Neural progenitor cell (in vitro differentiated cells): Measurements from ENCODE around the gene VAMP7.

Experiments used
- EZH2 ChIP-seq: fragments of 200-600 bp; sonication (generic); IDR thresholded peaks from 2 replicates; pipeline ENCODE4 v1.6.1; 2017; ENCODE audit warnings: antibody characterized with exemption, mild to moderate bottlenecking, moderate library complexity
- EZH2phosphoT487 ChIP-seq: fragments of 200-600 bp; sonication (generic); IDR thresholded peaks from 2 replicates; pipeline ENCODE4 v1.6.1; 2017; ENCODE audit warnings: antibody characterized with exemption
- TF ChIP-seq, protein P1 (sequence below): fragments of 200-600 bp; sonication (generic); IDR thresholded peaks from 2 replicates; pipeline ENCODE4 v1.5.1; 2017; ENCODE audit warnings: antibody characterized with exemption, mild to moderate bottlenecking

DNA sequence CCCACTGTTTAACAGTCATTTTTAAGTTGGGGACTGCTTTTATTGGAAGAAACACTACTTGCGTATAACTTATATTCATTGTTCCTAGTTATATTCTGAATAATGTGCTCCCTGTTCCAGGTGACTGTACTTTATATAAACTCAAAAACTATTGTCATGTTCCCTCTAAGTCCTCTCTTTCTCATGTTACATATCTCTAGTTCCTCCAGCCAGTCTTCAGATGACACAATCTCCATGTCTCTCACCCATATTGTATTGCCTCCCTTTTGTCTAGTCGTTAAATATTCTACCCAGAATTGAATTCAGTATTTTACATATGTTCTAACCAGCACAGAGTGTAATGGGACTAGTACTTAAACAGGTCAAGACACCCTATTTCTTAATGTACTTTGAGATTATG lies 5.3 kb downstream of the VAMP7 start:
- TF ChIP-seq, protein P1, sequence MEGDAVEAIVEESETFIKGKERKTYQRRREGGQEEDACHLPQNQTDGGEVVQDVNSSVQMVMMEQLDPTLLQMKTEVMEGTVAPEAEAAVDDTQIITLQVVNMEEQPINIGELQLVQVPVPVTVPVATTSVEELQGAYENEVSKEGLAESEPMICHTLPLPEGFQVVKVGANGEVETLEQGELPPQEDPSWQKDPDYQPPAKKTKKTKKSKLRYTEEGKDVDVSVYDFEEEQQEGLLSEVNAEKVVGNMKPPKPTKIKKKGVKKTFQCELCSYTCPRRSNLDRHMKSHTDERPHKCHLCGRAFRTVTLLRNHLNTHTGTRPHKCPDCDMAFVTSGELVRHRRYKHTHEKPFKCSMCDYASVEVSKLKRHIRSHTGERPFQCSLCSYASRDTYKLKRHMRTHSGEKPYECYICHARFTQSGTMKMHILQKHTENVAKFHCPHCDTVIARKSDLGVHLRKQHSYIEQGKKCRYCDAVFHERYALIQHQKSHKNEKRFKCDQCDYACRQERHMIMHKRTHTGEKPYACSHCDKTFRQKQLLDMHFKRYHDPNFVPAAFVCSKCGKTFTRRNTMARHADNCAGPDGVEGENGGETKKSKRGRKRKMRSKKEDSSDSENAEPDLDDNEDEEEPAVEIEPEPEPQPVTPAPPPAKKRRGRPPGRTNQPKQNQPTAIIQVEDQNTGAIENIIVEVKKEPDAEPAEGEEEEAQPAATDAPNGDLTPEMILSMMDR, result no peak
- TF ChIP-seq EZH2 (no peak), EZH2phosphoT487 (no peak)
